ENCODE measurements around the gene NDRG4.

The NDRG4 gene

DNA sequence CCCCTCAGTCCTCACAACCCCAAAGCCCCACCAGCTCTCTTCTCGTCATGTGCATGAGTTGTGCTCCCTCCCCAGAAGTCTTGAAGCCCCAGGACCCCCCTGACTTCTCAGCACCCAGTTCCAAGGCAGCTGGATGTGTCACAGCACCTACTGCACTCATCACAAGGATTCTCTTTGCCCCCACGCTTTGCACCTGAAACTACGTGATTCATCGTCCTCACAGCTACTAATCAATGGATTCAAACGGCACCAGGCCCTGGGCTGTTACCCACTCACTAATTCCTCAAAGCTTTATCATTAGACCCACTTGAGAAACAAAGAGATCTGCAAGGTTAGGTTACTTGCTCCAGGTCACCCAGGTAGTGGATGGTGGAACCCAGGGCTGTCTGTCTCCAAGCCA, 45.1 kb upstream of the NDRG4 start:
- in situ Hi-C loops (cut with MboI; ENCODE audit: low pct_unique_long_range_greater_than_20kb, low sequenced_read_pairs, unreplicated experiment): no loop called here
- no peak for DNase-seq (ENCODE audit: low spot score)
- no peak for TF ChIP-seq CTCF (IDR thresholded peaks at IDR 0.05; ENCODE audit: extremely low read depth, insufficient read depth, missing control alignments)

DNA sequence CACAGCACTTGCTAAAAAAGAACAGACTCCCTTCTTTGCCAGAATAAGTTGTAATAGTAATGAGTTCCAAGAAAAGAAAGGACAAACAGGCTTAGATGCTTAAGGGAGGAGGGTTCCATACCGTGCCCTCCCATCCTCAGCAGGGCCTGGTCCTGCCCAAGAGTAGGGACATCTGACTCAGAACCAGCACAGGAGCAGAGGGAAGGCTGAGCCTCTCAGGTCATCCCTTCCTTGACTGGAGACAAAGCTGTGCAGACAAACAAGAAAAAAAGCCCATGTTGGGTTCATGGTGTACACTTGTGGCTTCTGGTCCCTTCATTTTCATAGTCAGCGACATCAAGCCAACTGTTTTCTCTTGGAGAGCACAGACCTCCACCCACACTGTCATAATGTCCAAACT, 44.2 kb upstream of the NDRG4 start:
- DNase-seq (ENCODE audit: low spot score): no peak
- in situ Hi-C loops (cut with MboI; ENCODE audit: low pct_unique_long_range_greater_than_20kb, low sequenced_read_pairs, unreplicated experiment): no loop called here
- no peak for TF ChIP-seq CTCF (IDR thresholded peaks at IDR 0.05; ENCODE audit: extremely low read depth, insufficient read depth, missing control alignments)

DNA sequence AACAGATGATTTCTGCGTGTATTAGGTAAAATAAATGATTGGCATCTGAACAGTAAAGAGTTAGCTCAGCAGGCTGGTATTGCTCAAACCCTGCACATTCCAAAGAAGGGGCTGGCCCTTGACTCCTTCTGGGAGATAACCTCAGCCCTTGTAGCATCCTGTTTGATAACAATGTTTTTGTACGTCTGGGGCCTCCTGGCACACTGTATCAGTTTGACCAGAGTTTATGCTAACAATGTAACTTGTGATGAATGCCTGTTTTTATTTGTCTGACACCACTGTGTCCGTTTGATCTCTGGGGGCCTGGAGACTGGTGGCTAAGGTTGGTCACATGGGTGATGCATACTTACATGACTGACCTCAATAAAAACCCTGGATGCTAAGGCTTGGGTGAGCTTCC, 43.8 kb upstream of the NDRG4 start:
- no peak for DNase-seq (ENCODE audit: low spot score)
- in situ Hi-C loops (cut with MboI; ENCODE audit: low pct_unique_long_range_greater_than_20kb, low sequenced_read_pairs, unreplicated experiment): no loop called here

GRCh38 chr16:58458606-58459343, 41.2 kb upstream of the NDRG4 start:
- in situ Hi-C loops (cut with MboI; ENCODE audit: low pct_unique_long_range_greater_than_20kb, low sequenced_read_pairs, unreplicated experiment): no loop called here
- DNase-seq (ENCODE audit: low spot score): no peak
- no peak for TF ChIP-seq CTCF (IDR thresholded peaks at IDR 0.05; ENCODE audit: extremely low read depth, insufficient read depth, missing control alignments)

More for the DNA sequence above, 43.8 kb upstream of the NDRG4 start:
- no peak for TF ChIP-seq CTCF (IDR thresholded peaks at IDR 0.05; ENCODE audit: extremely low read depth, insufficient read depth, missing control alignments)

GRCh38 chr16:58459344-58460218, 40.4 kb upstream of the NDRG4 start:
- TF ChIP-seq CTCF (IDR thresholded peaks at IDR 0.05; ENCODE audit: extremely low read depth, insufficient read depth, missing control alignments): no peak
- no peak for DNase-seq (ENCODE audit: low spot score)
- in situ Hi-C loops (cut with MboI; ENCODE audit: low pct_unique_long_range_greater_than_20kb, low sequenced_read_pairs, unreplicated experiment): no loop called here

GRCh38 chr16:58460219-58460610, 39.7 kb upstream of the NDRG4 start:
- DNase-seq (ENCODE audit: low spot score): no peak
- in situ Hi-C loops (cut with MboI; ENCODE audit: low pct_unique_long_range_greater_than_20kb, low sequenced_read_pairs, unreplicated experiment): no loop called here
- TF ChIP-seq CTCF (IDR thresholded peaks at IDR 0.05; ENCODE audit: extremely low read depth, insufficient read depth, missing control alignments): no peak

Data from GM13977 (cell line).